Activated naive CD4-positive, alpha-beta T cell treated with anti-CD3 and anti-CD28 coated beads for 36 hours (primary cell): ENCODE data around the gene COLEC11. TPM values are rescaled to one million over a fixed set of nuclear protein-coding genes. Genes with fewer than 3 reads are reported as not detected.

Experiments
- CTCF ChIA-PET: fragments of 350-600 bp; sonication (Branson Sonifier 250); formaldehyde crosslinking; loops from one replicate; lab custom pipeline; 2021; ENCODE audit warnings: antibody characterized with exemption; lab: Charles Lee
- DNase-seq: peaks from one replicate; pipeline ENCODE4 v3.0.0-alpha.2; 2020
- H3K27ac Mint-ChIP-seq: one replicate; pipeline ENCODE4 v1.8.0; 2021; ENCODE audit warnings: mild to moderate bottlenecking, mixed read lengths
- H3K27me3 Mint-ChIP-seq: one replicate; pipeline ENCODE4 v1.8.0; 2021; ENCODE audit warnings: low read depth, mixed read lengths
- H3K36me3 Mint-ChIP-seq: one replicate; pipeline ENCODE4 v1.8.0; 2021; ENCODE audit warnings: low read depth, mixed read lengths
- H3K4me1 Mint-ChIP-seq: one replicate; pipeline ENCODE4 v1.8.0; 2021; ENCODE audit warnings: low read depth, mixed read lengths
- H3K4me3 Mint-ChIP-seq: one replicate; pipeline ENCODE4 v1.8.0; 2021; ENCODE audit warnings: mild to moderate bottlenecking, moderate library complexity, mixed read lengths
- H3K9me3 Mint-ChIP-seq: one replicate; pipeline ENCODE4 v1.8.0; 2021; ENCODE audit warnings: mixed read lengths
- intact Hi-C: fragments of 100-400 bp; cut with micrococcal nuclease; formaldehyde crosslinking; loops from one replicate; pipeline ENCODE4 v1.15.1; 2023
- total RNA-seq, 2 experiments: library from RNA; stranded (reverse); gene quantifications; one replicate each; pipeline ENCODE4 v1.2.3, GENCODE V29; 2021

COLEC11 gene
- total RNA-seq, 2 experiments from 2014 or later = 0.15 TPM; not detected in 1

GRCh38 chr2:3649581-3649980 lies 54.7 kb downstream of the COLEC11 start:
- Mint-ChIP-seq H3K4me3 (no peak overlapping the region), H3K27me3 (no peaks in the 10 kb centered on the region), H3K4me1 (peaks cover 13% of the 10 kb centered on the region), H3K9me3 (no peaks in the 10 kb centered on the region), H3K36me3 (no peaks in the 10 kb centered on the region), H3K27ac (no peak overlapping the region)
- DNase-seq = no peak
- CTCF ChIA-PET = interaction anchor here (0.7 to 4.2 kb wide), 4 partner anchors 156 to 1216 kb away, joined by 3 to 41 read pairs (median 4); no protein-coding TSS in a partner anchor
- intact Hi-C loops = no loop called here

GRCh38 chr2:3650140-3650920 lies 55.4 kb downstream of the COLEC11 start:
- intact Hi-C loops = loop anchor here (2.0 to 10.0 kb wide), 3 partner anchors 54 to 1528 kb away; no protein-coding TSS in a partner anchor
- Mint-ChIP-seq H3K27ac (peak overlapping the region; percentile 65), H3K4me1 (peaks cover 13% of the 10 kb centered on the region), H3K36me3 (no peaks in the 10 kb centered on the region), H3K9me3 (no peaks in the 10 kb centered on the region), H3K27me3 (no peaks in the 10 kb centered on the region), H3K4me3 (no peak overlapping the region)
- CTCF ChIA-PET = interaction anchor here (0.6 to 4.2 kb wide), 9 partner anchors 40 to 1530 kb away, joined by 3 to 41 read pairs (median 3); partner anchors contain the start of genes EIPR1 and RNASEH1
- no peak for DNase-seq

GRCh38 chr2:3651691-3652648 lies 57.1 kb downstream of the COLEC11 start:
- H3K27me3 Mint-ChIP-seq = no peaks in the 10 kb centered on the region
- peak overlapping the region; percentile 57 for H3K27ac Mint-ChIP-seq
- intact Hi-C loops = loop anchor here (1.0 to 10.0 kb wide), 10 partner anchors 55 to 1530 kb away; partner anchors contain the start of genes ADI1, EIPR1, RNASEH1 and RPS7
- no peaks in the 10 kb centered on the region for H3K9me3 Mint-ChIP-seq
- H3K4me1 Mint-ChIP-seq = peaks cover 13% of the 10 kb centered on the region
- H3K36me3 Mint-ChIP-seq = no peaks in the 10 kb centered on the region
- peak; percentile 76 for DNase-seq
- CTCF ChIA-PET = interaction anchor here (0.6 to 4.2 kb wide), 17 partner anchors 9 to 1230 kb away, joined by 3 to 41 read pairs (median 4); partner anchors contain the start of genes ADI1, EIPR1 and RNASEH1
- peak overlapping the region; percentile 70 for H3K4me3 Mint-ChIP-seq

GRCh38 chr2:3652896-3653625 lies 58.1 kb downstream of the COLEC11 start:
- peaks cover 13% of the 10 kb centered on the region for H3K4me1 Mint-ChIP-seq
- intact Hi-C loops = loop anchor here (5.0 to 10.0 kb wide), 2 partner anchors 478 to 1531 kb away; no protein-coding TSS in a partner anchor
- no peak overlapping the region for H3K27ac Mint-ChIP-seq
- no peaks in the 10 kb centered on the region for H3K36me3 Mint-ChIP-seq
- H3K4me3 Mint-ChIP-seq = no peak overlapping the region
- DNase-seq = no peak
- H3K27me3 Mint-ChIP-seq = no peaks in the 10 kb centered on the region
- H3K9me3 Mint-ChIP-seq = no peaks in the 10 kb centered on the region
- CTCF ChIA-PET = interaction anchor here (1.0 to 4.2 kb wide), 2 partner anchors 128 to 230 kb away, joined by 3 to 41 read pairs; no protein-coding TSS in a partner anchor

GRCh38 chr2:3654011-3654410 lies 59.1 kb downstream of the COLEC11 start:
- CTCF ChIA-PET = interaction anchor here (0.5 to 1.0 kb wide), 2 partner anchors 127 to 446 kb away, joined by 3 read pairs; no protein-coding TSS in a partner anchor
- no peak for DNase-seq
- H3K27me3 Mint-ChIP-seq = no peaks in the 10 kb centered on the region
- H3K36me3 Mint-ChIP-seq = no peaks in the 10 kb centered on the region
- no peaks in the 10 kb centered on the region for H3K9me3 Mint-ChIP-seq
- no peak overlapping the region for H3K27ac Mint-ChIP-seq
- H3K4me3 Mint-ChIP-seq = no peak overlapping the region
- peaks cover 13% of the 10 kb centered on the region for H3K4me1 Mint-ChIP-seq
- intact Hi-C loops = loop anchor here (5.0 to 10.0 kb wide), 2 partner anchors 479 to 1532 kb away; no protein-coding TSS in a partner anchor

- Mint-ChIP-seq H3K27me3 (no peaks in the 10 kb centered on the region), H3K4me3 (no peak overlapping the region), H3K9me3 (no peaks in the 10 kb centered on the region), H3K36me3 (no peaks in the 10 kb centered on the region), H3K4me1 (peaks cover 13% of the 10 kb centered on the region), H3K27ac (no peak overlapping the region)
- CTCF ChIA-PET = no interaction called here
- no peak for DNase-seq
- intact Hi-C loops = loop anchor here (5.0 to 10.0 kb wide), 2 partner anchors 480 to 1532 kb away; no protein-coding TSS in a partner anchor
Measured at GRCh38 chr2:3654531-3655225, 59.8 kb downstream of the COLEC11 start.

- Mint-ChIP-seq H3K4me1 (peaks cover 11% of the 10 kb centered on the region), H3K36me3 (no peaks in the 10 kb centered on the region), H3K4me3 (no peak overlapping the region), H3K9me3 (no peaks in the 10 kb centered on the region), H3K27me3 (no peaks in the 10 kb centered on the region), H3K27ac (no peak overlapping the region)
- CTCF ChIA-PET = no interaction called here
- intact Hi-C loops = loop anchor here (10.0 kb wide), 1 partner anchor 481 kb away; no protein-coding TSS in a partner anchor
- no peak for DNase-seq
Measured at GRCh38 chr2:3655871-3656761, 61.2 kb downstream of the COLEC11 start.

GRCh38 chr2:3656762-3657721 lies 62.1 kb downstream of the COLEC11 start:
- CTCF ChIA-PET = no interaction called here
- intact Hi-C loops = loop anchor here (10.0 kb wide), 1 partner anchor 482 kb away; no protein-coding TSS in a partner anchor
- H3K9me3 Mint-ChIP-seq = no peaks in the 10 kb centered on the region
- no peaks in the 10 kb centered on the region for H3K36me3 Mint-ChIP-seq
- H3K27ac Mint-ChIP-seq = no peak overlapping the region
- no peak overlapping the region for H3K4me3 Mint-ChIP-seq
- peaks cover 5% of the 10 kb centered on the region for H3K4me1 Mint-ChIP-seq
- no peak for DNase-seq
- no peaks in the 10 kb centered on the region for H3K27me3 Mint-ChIP-seq

GRCh38 chr2:3657881-3658280 lies 63.0 kb downstream of the COLEC11 start, which contains the start of gene ALLC:
TSS of gene ALLC (plus strand) at chr2:3658200. CDS start at chr2:3671158, 12,958 bp downstream.
- no peak within 1 kb of the TSS for H3K27ac Mint-ChIP-seq

More at GRCh38 chr2:3657881-3658280, 63.0 kb downstream of the COLEC11 start, which contains the start of gene ALLC:
- Mint-ChIP-seq H3K36me3 (no peaks in the 10 kb centered on the region), H3K4me1 (peaks cover 3% of the 10 kb centered on the region), H3K27me3 (no peaks in the 10 kb centered on the region), H3K9me3 (no peaks in the 10 kb centered on the region), H3K4me3 (no peak within 1 kb of the TSS)
- intact Hi-C loops = loop anchor here (10.0 kb wide), 1 partner anchor 483 kb away; no protein-coding TSS in a partner anchor
- CTCF ChIA-PET = no interaction called here
- DNase-seq = no peak
